ENCODE data around the gene MYO3B.

MYO3B gene

GRCh38 chr2:170359466-170359865, 181.5 kb downstream of the MYO3B start:
- H3K4me3 ChIP-seq (ENCODE audit: low read depth, low read length) = no peak overlapping the region
- TF ChIP-seq CTCF (conservative IDR thresholded peaks at IDR 0.05; ENCODE audit: low read depth, low read length) = no peak
- DNase-seq (ENCODE audit: low read depth) = no peak

- no peak for DNase-seq (ENCODE audit: low read depth)
- no peak for TF ChIP-seq CTCF (conservative IDR thresholded peaks at IDR 0.05; ENCODE audit: low read depth, low read length)
- no peak overlapping the region for H3K4me3 ChIP-seq (ENCODE audit: low read depth, low read length)
Observed at GRCh38 chr2:170360546-170361089, 182.7 kb downstream of the MYO3B start.

GRCh38 chr2:170361090-170361936, 183.4 kb downstream of the MYO3B start:
- peak; percentile 76 for DNase-seq (ENCODE audit: low read depth)
- H3K4me3 ChIP-seq (ENCODE audit: low read depth, low read length) = no peak overlapping the region
- TF ChIP-seq CTCF (conservative IDR thresholded peaks at IDR 0.05; ENCODE audit: low read depth, low read length) = peak; percentile 84

- no peak for DNase-seq (ENCODE audit: low read depth)
- no peak for TF ChIP-seq CTCF (conservative IDR thresholded peaks at IDR 0.05; ENCODE audit: low read depth, low read length)
- no peak overlapping the region for H3K4me3 ChIP-seq (ENCODE audit: low read depth, low read length)
Observed at GRCh38 chr2:170362313-170362870, 184.4 kb downstream of the MYO3B start.

- H3K4me3 ChIP-seq (ENCODE audit: low read depth, low read length) = no peak overlapping the region
- no peak for TF ChIP-seq CTCF (conservative IDR thresholded peaks at IDR 0.05; ENCODE audit: low read depth, low read length)
- DNase-seq (ENCODE audit: low read depth) = no peak
Observed at GRCh38 chr2:170362871-170363631, 185.1 kb downstream of the MYO3B start.

GRCh38 chr2:170365003-170365402, 187.1 kb downstream of the MYO3B start:
- no peak for DNase-seq (ENCODE audit: low read depth)
- no peak for TF ChIP-seq CTCF (conservative IDR thresholded peaks at IDR 0.05; ENCODE audit: low read depth, low read length)
- H3K4me3 ChIP-seq (ENCODE audit: low read depth, low read length) = no peak overlapping the region
